Stimulated activated CD4-positive, alpha-beta T cell treated with anti-CD3 and anti-CD28 coated beads, TNF-alpha, amount 100 ng/mL, for 48 hours (primary cell): Measurements from ENCODE around the gene DUSP5.

ENCODE experiments used
- DNase-seq, 3 donors: peaks; one replicate each; pipeline ENCODE4 v3.0.0-alpha.2; 2020; ENCODE audit warnings: low read depth in 3 of 3

Gene DUSP5

GRCh38 chr10:110546077-110546476 is 48.4 kb downstream of the DUSP5 start:
- DNase-seq = no peak

GRCh38 chr10:110546499-110547110 is 48.9 kb downstream of the DUSP5 start:
- DNase-seq = no peak

DNA sequence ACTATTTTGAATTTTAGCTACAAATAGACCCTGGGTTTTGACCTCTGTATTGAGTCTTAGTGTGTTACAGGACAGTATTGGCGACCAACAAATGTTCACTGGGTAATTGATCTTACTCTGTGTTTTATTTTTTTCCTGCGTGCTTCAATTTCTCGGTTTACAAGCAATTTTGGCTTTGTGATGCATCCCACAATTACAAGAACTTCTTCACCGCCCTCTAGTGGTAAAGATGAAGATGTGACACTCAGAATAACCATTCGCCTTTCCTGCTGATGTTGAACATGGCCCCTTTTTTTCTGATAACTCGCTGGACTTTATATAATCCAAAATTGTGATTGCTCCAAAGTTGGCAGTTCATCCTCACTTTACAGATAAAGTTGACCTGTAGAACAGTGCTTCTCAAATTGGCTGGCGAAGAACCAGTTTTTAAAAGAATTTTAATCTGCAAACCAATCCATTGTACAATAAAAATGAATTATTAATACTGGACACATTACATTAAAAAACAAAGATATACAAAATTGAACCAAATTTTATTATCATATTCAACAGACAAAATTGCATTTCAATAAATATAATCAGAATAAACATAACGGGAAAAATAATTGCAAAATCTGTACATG is 49.5 kb downstream of the DUSP5 start:
- DNase-seq = no peak

- DNase-seq = no peak
These were observed 50.3 kb downstream of the DUSP5 start for GRCh38 chr10:110548002-110548401.

DNA sequence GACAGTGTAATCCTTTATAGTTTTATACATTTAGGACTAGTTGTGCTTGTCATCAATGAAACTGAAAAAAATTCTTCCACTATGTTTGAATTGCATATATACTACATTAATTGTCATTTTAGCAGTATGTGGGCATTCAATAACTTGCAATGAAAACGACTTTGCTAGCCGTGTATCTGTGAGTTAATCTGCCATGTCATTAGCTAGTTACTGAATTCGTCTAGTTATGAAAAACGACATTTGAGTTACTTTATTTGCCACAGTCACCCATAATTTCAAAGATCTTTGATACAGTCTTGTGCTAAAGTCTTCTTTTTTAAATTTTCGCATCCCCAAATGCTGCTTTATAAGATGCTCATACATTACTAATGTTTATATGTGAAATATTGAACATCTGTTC is 51.5 kb downstream of the DUSP5 start:
- no peak for DNase-seq

- no peak for DNase-seq
These were observed 56.2 kb downstream of the DUSP5 start for GRCh38 chr10:110553905-110554304.

DNA sequence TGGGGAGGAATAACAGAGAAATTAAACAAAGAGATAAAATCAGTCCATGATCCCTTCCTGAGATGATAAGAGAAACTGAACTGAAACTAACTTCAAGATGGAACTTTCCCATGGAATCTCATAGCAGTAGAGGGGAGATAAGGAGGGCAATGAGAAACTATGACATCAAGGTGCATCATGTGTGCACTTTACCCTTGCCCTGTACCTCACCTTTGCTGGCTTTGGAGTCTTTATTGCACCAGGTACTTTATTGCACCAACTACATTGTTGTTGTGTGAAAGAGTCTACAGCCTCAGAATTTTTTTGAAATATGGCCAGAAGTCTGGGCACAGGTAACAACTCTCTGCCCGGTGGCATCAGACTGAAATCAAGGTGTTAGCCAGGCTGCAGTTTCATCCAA is 58.6 kb downstream of the DUSP5 start:
- DNase-seq = no peak

DNA sequence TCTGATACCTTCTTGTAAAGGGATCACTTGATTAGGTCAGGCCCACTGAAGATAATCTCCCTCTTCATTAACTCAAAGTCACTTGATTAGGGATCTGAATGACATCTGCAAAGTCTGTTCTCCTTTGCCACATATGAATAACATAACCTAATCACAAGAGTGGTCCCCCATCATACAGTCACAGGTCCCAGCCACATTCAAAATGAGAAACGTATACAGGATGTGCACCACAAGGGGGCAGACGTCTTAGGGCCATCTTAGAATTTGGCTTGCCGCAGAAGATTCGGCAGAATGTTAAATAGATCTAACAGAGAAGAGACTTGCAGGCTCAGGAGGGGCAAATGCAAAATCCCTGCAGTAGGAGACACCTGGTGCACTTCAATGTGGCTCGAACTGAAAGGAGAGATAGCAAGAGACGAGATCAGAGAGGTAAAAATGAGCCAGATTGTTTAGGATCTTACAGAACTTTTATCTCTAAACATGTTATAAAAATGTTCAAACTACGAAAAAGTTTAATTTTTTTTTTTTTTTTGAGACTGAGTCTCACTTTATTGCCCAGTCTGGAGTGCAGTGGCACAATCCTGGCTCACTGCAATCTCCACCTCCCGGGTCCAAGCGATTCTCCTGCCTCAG is 59.4 kb downstream of the DUSP5 start:
- peak; percentile 40 to 69 (median 54) for DNase-seq

- DNase-seq = no peak
These were observed 60.3 kb downstream of the DUSP5 start for GRCh38 chr10:110558041-110558440.

DNA sequence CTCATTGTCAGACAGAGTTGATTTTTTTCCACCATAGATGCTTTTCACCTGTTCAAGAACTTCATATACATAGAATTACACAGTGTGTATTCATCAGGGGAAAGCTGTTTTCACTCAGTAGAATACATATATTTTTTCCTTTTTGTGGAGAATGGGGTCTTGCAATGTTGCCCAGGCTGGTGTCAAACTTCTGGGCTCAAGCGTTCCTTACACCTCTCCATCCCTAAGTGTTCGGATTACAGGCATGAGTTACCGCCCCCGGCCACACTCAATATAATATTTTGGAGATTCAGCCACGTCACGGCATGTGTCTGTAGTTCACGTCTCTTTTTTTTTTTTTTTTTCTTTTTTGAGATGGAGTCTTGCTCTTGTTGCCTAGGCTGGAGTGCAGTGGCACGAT is 62.3 kb downstream of the DUSP5 start:
- DNase-seq = no peak
